Neural progenitor cell (in vitro differentiated cells): ENCODE data around the gene MXRA8. TPM values are rescaled to one million over a fixed set of nuclear protein-coding genes. Genes with fewer than 3 reads are reported as not detected.

Experiments
- DNase-seq: peaks from one replicate; pipeline ENCODE4 v3.0.0-alpha.2; 2016; ENCODE audit warnings: low spot score
- H2AFZ ChIP-seq: fragments of 200-600 bp; sonication (generic); replicated peaks from 2 replicates; pipeline ENCODE4 v1.6.1; 2016; ENCODE audit warnings: antibody characterized with exemption
- H3F3A ChIP-seq: fragments of 200-600 bp; sonication (generic); 2 replicates; pipeline ENCODE4 v1.6.1; 2016; ENCODE audit warnings: antibody characterized with exemption, low read depth
- H3K27ac ChIP-seq: fragments of 200-600 bp; sonication (generic); 2 replicates; pipeline ENCODE4 v1.5.1; 2016; ENCODE audit warnings: mild to moderate bottlenecking
- H3K27me3 ChIP-seq: fragments of 200-600 bp; sonication (generic); 2 replicates; pipeline ENCODE4 v1.6.1; 2016; ENCODE audit warnings: mild to moderate bottlenecking, moderate library complexity
- H3K36me3 ChIP-seq: fragments of 200-600 bp; sonication (generic); 2 replicates; pipeline ENCODE4 v1.5.1; 2016
- H3K4me1 ChIP-seq: fragments of 200-600 bp; sonication (generic); 2 replicates; pipeline ENCODE4 v1.6.1; 2016; ENCODE audit warnings: mixed run types
- H3K4me2 ChIP-seq: fragments of 200-600 bp; sonication (generic); 2 replicates; pipeline ENCODE4 v1.6.1; 2016
- H3K4me3 ChIP-seq: fragments of 200-600 bp; sonication (generic); 2 replicates; pipeline ENCODE4 v1.5.1; 2016
- H3K79me2 ChIP-seq: fragments of 200-600 bp; sonication (generic); 2 replicates; pipeline ENCODE4 v1.6.1; 2016; ENCODE audit warnings: low read depth
- H3K9ac ChIP-seq: fragments of 200-600 bp; sonication (generic); 2 replicates; pipeline ENCODE4 v1.6.1; 2016
- H3K9me3 ChIP-seq: fragments of 200-600 bp; sonication (generic); 2 replicates; pipeline ENCODE4 v1.5.1; 2016; ENCODE audit warnings: low read depth
- H4K20me1 ChIP-seq: fragments of 200-600 bp; sonication (generic); 2 replicates; pipeline ENCODE4 v1.6.1; 2016; ENCODE audit warnings: low read depth
- H3K27ac Mint-ChIP-seq: 3 replicates; pipeline ENCODE4 v1.8.0; 2021; ENCODE audit warnings: mixed read lengths
- H3K27me3 Mint-ChIP-seq: 2 replicates; pipeline ENCODE4 v1.8.0; 2022; ENCODE audit warnings: low read depth, mild to moderate bottlenecking, inconsistent platforms, moderate library complexity, mixed read lengths; ENCODE audit not compliant: insufficient read depth
- H3K36me3 Mint-ChIP-seq: 3 replicates; pipeline ENCODE4 v1.8.0; 2021; ENCODE audit warnings: mixed read lengths
- H3K4me1 Mint-ChIP-seq: 3 replicates; pipeline ENCODE4 v1.8.0; 2021; ENCODE audit warnings: mixed read lengths
- H3K4me3 Mint-ChIP-seq: 3 replicates; pipeline ENCODE4 v1.8.0; 2021; ENCODE audit warnings: mild to moderate bottlenecking, moderate library complexity, mixed read lengths
- H3K9me3 Mint-ChIP-seq: 3 replicates; pipeline ENCODE4 v1.8.0; 2020; ENCODE audit warnings: mixed read lengths
- EZH2 ChIP-seq: fragments of 200-600 bp; sonication (generic); IDR thresholded peaks from 2 replicates; pipeline ENCODE4 v1.6.1; 2017; ENCODE audit warnings: antibody characterized with exemption, mild to moderate bottlenecking, moderate library complexity
- EZH2phosphoT487 ChIP-seq: fragments of 200-600 bp; sonication (generic); IDR thresholded peaks from 2 replicates; pipeline ENCODE4 v1.6.1; 2017; ENCODE audit warnings: antibody characterized with exemption
- total RNA-seq: library from RNA; depleted of rRNA; stranded (reverse); fragments of >200 nt; gene quantifications from 2 replicates; pipeline ENCODE4 v1.2.3, GENCODE V29; 2015; ENCODE audit warnings: low replicate concordance
- TF ChIP-seq, protein P1 (sequence below): fragments of 200-600 bp; sonication (generic); IDR thresholded peaks from 2 replicates; pipeline ENCODE4 v1.5.1; 2017; ENCODE audit warnings: antibody characterized with exemption, mild to moderate bottlenecking

The MXRA8 gene
- total RNA-seq, 1 donor from 2014 or later, result 6.8 TPM

DNA sequence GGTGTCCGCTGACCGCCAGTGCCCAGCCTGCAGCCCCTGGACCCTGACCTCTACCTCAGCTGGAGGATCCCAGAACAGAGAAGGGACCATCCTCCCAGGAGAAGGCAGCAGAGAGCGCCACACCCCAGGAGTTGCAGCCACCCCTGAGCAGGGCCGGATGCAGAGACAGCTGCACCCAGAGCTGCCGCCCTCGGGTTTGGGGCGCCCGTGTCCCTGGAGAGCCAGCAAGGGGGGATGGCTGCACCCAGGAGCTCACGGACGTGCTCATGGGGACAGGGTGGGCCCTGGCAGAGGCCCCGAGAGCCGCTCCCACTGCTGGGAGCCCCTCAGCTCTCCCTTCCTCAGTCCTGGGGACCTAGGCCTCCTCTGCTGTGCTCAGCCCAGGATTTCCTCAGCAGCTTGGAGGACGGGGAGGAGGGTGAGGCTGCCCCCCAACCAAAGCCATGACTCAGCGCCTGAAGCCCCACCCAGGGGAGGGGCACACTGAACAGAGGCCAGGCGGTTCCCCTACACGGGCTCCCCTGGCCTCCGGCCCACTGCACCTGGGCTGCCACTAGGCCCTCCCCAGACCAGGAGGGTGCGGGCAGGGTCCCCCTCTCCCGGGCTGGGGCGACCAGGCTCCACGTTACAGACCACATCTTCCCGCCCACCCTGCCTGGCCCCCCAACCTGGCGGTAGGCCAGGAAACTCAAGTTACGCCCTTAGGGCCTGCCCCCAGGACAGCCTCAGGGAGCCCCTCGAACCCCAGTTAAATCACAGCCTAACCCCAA, 52.9 kb downstream of the MXRA8 start:
- Histone ChIP-seq H3K79me2 (peaks cover 5% of the 10 kb centered on the region), H3K4me2 (peak overlapping the region; percentile 64), H3K4me3 (no peak overlapping the region), H3K9me3 (no peaks in the 10 kb centered on the region), H2AFZ (no peak overlapping the region), H3F3A (peaks cover 24% of the 10 kb centered on the region), H3K4me1 (peaks cover 37% of the 10 kb centered on the region), H4K20me1 (peaks cover 56% of the 10 kb centered on the region), H3K27me3 (peaks cover 10% of the 10 kb centered on the region), H3K9ac (no peak overlapping the region), H3K36me3 (no peaks in the 10 kb centered on the region), H3K27ac (no peak overlapping the region)
- H3K4me1 Mint-ChIP-seq, result peaks cover 18% of the 10 kb centered on the region
- TF ChIP-seq, protein P1, sequence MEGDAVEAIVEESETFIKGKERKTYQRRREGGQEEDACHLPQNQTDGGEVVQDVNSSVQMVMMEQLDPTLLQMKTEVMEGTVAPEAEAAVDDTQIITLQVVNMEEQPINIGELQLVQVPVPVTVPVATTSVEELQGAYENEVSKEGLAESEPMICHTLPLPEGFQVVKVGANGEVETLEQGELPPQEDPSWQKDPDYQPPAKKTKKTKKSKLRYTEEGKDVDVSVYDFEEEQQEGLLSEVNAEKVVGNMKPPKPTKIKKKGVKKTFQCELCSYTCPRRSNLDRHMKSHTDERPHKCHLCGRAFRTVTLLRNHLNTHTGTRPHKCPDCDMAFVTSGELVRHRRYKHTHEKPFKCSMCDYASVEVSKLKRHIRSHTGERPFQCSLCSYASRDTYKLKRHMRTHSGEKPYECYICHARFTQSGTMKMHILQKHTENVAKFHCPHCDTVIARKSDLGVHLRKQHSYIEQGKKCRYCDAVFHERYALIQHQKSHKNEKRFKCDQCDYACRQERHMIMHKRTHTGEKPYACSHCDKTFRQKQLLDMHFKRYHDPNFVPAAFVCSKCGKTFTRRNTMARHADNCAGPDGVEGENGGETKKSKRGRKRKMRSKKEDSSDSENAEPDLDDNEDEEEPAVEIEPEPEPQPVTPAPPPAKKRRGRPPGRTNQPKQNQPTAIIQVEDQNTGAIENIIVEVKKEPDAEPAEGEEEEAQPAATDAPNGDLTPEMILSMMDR, result no peak
- TF ChIP-seq EZH2 (no peak), EZH2phosphoT487 (no peak)
- no peak overlapping the region for H3K27ac Mint-ChIP-seq
- H3K36me3 Mint-ChIP-seq, result no peaks in the 10 kb centered on the region
- no peaks in the 10 kb centered on the region for H3K9me3 Mint-ChIP-seq
- peak overlapping the region; percentile 94 for H3K4me3 Mint-ChIP-seq
- DNase-seq, result peak; percentile 44
- H3K27me3 Mint-ChIP-seq, result peaks cover 4% of the 10 kb centered on the region

DNA sequence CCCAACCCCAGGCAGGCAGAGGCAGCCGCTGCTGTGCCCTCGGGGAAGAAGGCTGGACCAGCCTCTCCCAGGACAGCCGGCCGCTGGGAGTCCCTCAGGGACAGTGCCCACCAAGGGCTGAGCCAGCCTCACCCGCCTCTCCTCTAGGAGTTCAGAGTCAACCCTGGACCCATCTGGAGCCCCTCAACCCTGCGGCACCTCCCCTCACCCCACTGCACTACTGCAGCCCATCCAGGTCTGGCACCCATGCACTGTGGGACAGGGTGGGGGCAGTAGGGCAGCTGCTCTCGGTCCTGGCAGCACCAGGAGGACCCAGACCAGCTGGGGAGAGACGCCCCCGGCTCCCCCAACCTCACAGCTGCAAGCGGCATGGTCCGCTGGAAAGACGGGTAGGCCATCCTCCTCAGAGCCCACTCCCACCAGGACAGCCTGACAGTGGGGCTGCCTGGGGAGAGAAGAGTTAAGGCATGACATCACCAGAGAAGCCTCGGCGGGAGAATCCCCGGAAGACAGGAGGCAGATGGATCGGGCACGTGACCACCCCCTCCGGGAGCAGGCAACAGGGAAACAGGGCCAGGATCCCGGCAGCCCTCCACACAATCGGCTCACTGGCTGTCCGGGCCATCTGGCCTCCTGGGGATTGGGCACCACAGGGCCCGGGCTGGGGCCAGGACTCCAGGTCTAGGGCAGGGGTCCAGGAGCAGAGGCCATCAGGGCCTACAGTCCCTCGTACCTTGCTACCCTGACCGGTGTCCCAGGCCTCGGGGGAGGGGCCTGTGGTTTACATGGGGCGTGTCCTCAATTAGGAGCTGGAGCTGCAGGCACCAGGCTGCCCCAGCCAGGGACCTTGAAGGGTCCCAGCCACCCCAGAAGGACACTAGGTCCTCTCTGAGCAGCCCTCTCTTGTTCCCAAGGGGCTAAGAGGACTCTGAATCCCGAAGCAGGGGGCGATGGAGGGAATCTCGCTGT, 53.7 kb downstream of the MXRA8 start:
- Histone ChIP-seq H3K36me3 (no peaks in the 10 kb centered on the region), H3K4me2 (peak overlapping the region; percentile 64), H3K9ac (no peak overlapping the region), H3K4me3 (no peak overlapping the region), H3K79me2 (peaks cover 5% of the 10 kb centered on the region), H3F3A (peaks cover 21% of the 10 kb centered on the region), H3K27me3 (peaks cover 10% of the 10 kb centered on the region), H2AFZ (no peak overlapping the region), H4K20me1 (peaks cover 56% of the 10 kb centered on the region), H3K9me3 (no peaks in the 10 kb centered on the region), H3K4me1 (peaks cover 36% of the 10 kb centered on the region), H3K27ac (no peak overlapping the region)
- DNase-seq, result peak; percentile 69
- Mint-ChIP-seq H3K4me3 (peak overlapping the region; percentile 76), H3K27me3 (peaks cover 4% of the 10 kb centered on the region), H3K4me1 (peaks cover 18% of the 10 kb centered on the region), H3K36me3 (no peaks in the 10 kb centered on the region), H3K27ac (no peak overlapping the region), H3K9me3 (no peaks in the 10 kb centered on the region)
- TF ChIP-seq EZH2phosphoT487 (no peak), EZH2 (no peak)
- TF ChIP-seq, protein P1, result no peak

DNA sequence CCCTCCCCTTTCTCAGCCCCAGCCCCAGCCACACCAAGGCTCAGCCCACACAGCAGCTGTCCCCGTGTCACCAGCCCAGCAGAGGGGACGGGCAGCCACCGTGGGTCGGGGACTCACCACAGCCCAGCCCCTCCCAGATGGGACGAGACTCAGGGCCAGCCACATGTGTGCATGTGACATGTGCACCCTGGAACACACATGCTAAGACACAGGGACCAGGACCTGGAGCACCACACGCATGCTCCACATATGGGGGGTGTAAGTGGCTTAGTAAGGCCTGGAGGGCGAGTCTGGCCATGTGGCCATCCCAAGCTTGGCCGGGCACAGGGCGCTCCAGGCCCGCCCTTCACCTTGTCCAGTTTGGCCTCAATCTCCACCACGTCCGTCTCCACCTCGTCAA, 54.6 kb downstream of the MXRA8 start:
- Histone ChIP-seq H3K4me3 (no peak overlapping the region), H3K27ac (no peak overlapping the region), H4K20me1 (peaks cover 56% of the 10 kb centered on the region), H3K36me3 (no peaks in the 10 kb centered on the region), H3F3A (peaks cover 13% of the 10 kb centered on the region), H3K4me1 (peaks cover 27% of the 10 kb centered on the region), H3K4me2 (no peak overlapping the region), H3K9me3 (no peaks in the 10 kb centered on the region), H3K9ac (no peak overlapping the region), H2AFZ (no peak overlapping the region), H3K27me3 (peaks cover 1% of the 10 kb centered on the region), H3K79me2 (peaks cover 5% of the 10 kb centered on the region)
- Mint-ChIP-seq H3K9me3 (no peaks in the 10 kb centered on the region), H3K27ac (no peak overlapping the region), H3K27me3 (peaks cover 4% of the 10 kb centered on the region), H3K4me1 (peaks cover 18% of the 10 kb centered on the region), H3K36me3 (no peaks in the 10 kb centered on the region), H3K4me3 (no peak overlapping the region)
- no peak for DNase-seq
- TF ChIP-seq EZH2 (no peak), EZH2phosphoT487 (no peak)
- TF ChIP-seq, protein P1, result no peak
